GM15510 (cell line): ENCODE data around the gene PLXNB2.

Source experiments
- POLR2A ChIP-seq: IDR thresholded peaks from 3 replicates; pipeline ENCODE4 v1.6.1; 2011; ENCODE audit warnings: borderline replicate concordance; ENCODE audit not compliant: insufficient read length; ENCODE audit errors: extremely low read depth

PLXNB2 gene

GRCh38 chr22:50242406-50242949 lies 65.0 kb downstream of the PLXNB2 start:
- no peak for TF ChIP-seq POLR2A

GRCh38 chr22:50238755-50239154 lies 68.7 kb downstream of the PLXNB2 start:
- TF ChIP-seq POLR2A, result no peak

- TF ChIP-seq POLR2A, result no peak
Observed at GRCh38 chr22:50236731-50237409, 70.6 kb downstream of the PLXNB2 start.

- no peak for TF ChIP-seq POLR2A
Observed at GRCh38 chr22:50233223-50233622, 74.2 kb downstream of the PLXNB2 start.

- no peak for TF ChIP-seq POLR2A
Observed at GRCh38 chr22:50232481-50233151, 74.8 kb downstream of the PLXNB2 start.

GRCh38 chr22:50229370-50229769 lies 78.1 kb downstream of the PLXNB2 start:
- TF ChIP-seq POLR2A, result no peak

GRCh38 chr22:50228366-50228765 lies 79.1 kb downstream of the PLXNB2 start:
- no peak for TF ChIP-seq POLR2A

GRCh38 chr22:50227579-50228215 lies 79.7 kb downstream of the PLXNB2 start:
- TF ChIP-seq POLR2A, result no peak

GRCh38 chr22:50226875-50227165 lies 80.6 kb downstream of the PLXNB2 start:
- no peak for TF ChIP-seq POLR2A

GRCh38 chr22:50226063-50226874 lies 81.2 kb downstream of the PLXNB2 start:
- no peak for TF ChIP-seq POLR2A

GRCh38 chr22:50225200-50225969 lies 82.1 kb downstream of the PLXNB2 start:
- no peak for TF ChIP-seq POLR2A
